ENCODE data around the gene TMEM143.
"Not testable (repeated sequence)": the region's sequence is repeated elsewhere in the genome, so short reads cannot be mapped to it uniquely, and the experiment has no call there.

TMEM143 gene

DNA sequence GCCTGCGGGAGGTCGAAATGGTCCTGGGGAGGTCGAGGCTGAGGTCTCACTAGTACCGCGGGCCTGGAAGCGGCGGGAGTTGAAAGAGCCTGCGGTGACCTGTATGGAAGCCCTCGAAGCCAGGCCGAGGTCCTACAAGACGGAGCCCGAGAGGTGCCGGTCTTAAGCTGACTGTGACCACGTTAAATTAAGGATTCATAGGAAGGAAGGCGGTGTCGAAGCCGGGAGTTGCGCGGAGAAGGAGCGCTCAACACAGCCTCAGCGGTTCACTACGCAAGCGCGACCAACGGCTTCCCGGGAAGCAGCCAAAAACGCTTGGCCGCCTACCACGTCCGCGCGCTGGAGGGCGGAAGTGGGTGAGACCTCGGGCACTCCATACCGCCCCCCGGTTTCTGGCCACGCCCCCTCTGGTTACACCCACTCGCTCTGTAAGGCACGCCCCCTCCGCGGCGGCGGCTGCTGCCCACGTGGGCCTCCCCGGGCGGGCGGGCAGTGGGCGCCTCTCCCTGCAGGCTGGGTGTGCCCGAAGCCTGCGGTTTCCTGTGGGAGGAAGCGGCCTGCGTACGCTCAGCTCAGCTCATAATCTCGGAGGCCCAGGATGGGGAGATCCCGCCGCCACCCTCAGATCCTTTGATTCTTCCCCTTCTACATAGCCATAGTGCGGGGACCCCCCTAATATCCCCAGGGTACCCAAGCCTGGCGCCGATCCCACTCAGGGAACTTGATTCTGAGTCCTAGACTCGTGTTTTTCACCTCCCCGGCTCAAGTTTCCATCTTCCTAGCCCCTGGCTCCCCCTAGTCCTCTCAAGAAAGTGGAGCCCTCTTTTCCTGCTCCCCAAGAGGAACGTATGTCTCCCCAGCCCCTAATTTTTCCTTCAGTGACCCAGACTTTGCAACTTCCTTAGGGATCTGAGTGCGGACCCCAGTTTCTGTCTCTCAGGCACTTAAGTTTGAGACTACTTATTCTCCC, 41.8 kb downstream of the TMEM143 start:
- DNase-seq: peak; percentile 77

DNA sequence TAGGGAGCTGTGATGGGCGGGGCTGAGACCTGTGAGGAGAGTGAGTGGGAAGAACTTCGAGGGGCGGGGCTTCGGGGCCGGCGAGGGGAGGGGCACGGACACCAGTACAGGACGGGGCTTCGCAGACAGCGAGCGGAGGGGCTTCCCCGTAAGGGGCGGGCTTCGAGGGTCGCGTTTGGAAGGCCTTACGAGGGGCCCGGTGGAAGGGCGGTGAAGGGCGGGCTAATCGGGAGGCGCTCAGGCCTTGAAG, 42.4 kb downstream of the TMEM143 start:
- DNase-seq: peak; percentile 77

DNA sequence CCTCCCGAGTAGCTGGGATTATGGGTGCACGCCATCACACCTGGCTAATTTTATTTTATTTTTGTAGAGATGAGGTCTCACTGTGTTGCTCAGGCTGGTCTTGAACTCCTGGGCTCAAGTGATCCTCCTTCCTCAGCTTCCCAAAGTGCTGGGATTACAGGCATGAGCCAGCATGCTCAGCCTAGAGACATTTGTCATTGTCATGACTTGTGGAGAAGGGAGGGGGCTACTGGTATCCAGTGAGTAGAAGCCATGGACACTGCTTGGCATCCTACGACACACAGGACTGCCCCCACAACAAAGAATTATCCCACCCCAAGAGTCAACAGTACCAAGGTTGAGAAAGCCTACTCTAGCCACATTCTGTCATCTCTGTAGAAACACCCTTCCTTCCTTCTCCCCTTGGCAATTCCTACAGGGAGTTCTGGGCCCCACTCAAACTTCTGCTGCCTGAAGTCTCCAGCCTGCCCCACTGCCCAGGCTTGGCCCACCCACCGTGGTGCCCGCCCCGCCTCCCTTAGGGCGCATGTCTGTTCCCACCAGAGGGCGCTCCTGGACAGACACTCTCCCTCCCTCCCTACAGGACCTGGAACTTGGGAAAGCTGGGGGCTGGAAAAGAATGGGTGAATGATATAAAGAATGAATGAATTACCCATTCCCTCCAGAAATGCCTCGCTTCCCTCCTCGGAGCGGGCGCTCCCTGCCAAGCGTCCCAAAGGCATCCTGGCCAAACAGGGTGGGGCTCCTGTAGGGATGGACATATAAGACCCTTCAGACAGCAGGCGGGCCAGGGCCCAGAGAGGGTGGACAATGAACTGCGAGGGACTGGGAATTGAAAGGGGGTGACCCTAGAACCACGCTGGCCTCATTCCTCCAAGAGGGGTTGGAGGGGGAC, 43.8 kb downstream of the TMEM143 start:
- no peak for DNase-seq

DNA sequence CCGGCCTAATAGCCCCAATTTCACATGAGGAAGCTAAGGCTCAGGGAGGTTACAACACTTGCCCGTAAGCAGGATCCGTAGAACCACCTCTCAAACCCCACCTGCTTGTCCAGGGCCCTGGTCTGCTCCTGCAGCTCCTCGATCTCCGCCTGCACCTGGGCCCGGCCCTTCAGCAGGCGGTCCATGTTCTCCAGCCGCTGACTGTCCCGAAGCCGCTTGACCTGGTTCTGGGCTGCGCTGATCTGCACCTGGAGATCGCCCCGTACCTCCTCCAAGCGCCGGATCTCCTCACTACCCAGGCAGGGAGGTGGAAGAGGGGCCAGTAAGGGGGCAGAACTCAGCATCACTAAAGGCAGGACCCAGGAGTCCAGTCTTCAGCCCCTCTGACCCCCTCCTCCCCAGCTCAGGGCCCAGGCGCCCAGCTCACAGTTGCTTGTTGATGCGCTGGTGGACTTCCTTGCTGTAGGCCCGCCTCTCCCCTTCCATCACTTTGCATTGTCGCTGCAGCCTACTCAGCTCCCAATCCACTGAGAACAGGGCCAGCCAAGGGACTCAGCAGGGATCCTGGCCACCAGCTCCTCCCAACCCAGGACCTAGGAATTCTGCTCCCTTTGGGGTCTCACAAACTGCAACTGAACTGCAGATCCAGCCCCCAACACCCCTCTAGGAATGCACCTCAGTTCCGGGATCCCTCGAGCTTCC, 45.3 kb downstream of the TMEM143 start:
- no peak for DNase-seq

DNA sequence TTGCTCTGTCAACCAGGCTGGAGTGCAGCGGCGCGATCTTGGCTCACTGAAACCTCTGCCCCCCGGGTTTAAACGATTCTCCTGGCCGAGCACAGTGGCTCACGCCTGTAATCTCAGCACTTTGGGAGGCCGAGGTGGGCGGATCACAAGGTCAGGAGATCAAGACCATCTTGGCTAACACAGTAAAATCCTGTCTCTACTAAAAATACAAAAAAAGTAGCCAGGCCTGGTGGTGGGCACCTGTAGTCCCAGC, 46.1 kb downstream of the TMEM143 start:
- DNase-seq: not testable (repeated sequence)

DNA sequence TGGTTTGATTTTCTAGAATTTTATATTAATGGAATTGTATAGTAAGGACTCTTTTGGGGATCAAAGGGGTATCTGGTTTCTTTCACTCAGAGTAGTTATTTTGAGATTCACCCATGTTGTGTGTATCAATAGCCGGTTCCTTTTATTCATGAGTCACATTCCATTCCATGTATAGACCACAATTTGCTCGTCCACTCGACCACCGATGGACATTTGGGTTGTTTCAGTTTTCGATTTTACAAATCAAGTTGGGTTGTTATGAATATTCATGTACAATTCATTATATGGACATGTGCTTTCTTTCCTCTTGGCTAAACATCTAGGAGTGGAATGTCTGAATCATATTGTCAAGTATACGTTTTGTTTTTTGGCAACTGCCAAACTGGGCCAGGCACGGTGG, 48.0 kb downstream of the TMEM143 start:
- no peak for DNase-seq

DNA sequence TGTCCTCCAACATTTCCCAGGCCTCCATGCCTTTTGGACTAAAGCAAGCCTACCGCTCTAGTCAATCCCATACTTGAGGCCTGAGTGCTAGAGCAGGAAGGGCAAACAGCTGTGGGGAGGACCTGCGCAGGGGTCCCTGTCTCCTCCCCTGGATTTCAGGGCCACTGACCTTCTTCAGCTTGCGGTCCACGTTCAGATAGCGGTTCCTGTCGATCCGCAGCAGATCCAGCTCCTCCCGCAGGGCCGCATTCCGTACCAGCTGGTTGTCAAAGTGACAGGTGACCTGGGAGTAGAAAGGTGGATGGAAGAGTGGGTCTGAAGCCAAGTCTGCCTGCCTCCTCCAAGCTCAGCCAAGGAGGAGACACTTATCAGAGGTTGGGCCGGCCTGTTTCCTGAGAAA, 52.4 kb downstream of the TMEM143 start:
- no peak for DNase-seq

DNA sequence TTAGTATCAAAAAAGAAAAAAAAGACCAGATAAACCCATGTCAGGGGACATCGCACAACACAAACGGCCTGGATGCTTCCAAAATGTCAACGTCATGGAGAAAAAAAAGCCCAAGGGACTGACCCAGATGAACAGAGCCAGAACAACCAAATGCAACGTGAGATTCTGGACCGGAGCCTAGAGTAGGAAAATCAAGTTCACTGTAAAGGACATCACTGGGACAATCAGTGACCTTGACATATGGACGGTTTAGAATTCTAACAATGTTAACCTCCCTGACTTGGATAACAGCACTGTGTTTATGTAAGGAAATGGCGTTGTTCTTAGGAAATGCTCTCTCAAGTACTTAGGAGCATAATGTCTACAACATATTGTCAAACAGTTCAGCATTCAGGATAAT, 53.5 kb downstream of the TMEM143 start:
- no peak for DNase-seq

DNA sequence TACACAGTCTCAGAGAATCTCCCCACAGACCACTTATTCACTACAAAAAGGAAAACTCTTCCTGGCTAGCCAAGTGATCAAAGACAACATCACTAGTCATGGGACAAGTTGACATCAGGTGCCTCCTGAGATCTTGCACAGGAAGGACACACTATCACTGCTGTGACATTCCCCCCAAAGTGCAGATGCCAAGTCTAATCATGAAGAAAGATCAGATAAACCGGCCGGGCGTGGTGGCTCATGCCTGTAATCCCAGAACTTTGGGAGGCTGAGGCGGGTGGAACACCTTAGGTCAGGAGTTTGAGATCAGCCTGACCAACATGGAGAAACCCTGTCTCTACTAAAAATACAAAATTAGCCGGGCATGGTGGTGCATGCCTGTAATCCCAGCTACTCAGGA, 54.0 kb downstream of the TMEM143 start:
- not testable (repeated sequence) for DNase-seq

DNA sequence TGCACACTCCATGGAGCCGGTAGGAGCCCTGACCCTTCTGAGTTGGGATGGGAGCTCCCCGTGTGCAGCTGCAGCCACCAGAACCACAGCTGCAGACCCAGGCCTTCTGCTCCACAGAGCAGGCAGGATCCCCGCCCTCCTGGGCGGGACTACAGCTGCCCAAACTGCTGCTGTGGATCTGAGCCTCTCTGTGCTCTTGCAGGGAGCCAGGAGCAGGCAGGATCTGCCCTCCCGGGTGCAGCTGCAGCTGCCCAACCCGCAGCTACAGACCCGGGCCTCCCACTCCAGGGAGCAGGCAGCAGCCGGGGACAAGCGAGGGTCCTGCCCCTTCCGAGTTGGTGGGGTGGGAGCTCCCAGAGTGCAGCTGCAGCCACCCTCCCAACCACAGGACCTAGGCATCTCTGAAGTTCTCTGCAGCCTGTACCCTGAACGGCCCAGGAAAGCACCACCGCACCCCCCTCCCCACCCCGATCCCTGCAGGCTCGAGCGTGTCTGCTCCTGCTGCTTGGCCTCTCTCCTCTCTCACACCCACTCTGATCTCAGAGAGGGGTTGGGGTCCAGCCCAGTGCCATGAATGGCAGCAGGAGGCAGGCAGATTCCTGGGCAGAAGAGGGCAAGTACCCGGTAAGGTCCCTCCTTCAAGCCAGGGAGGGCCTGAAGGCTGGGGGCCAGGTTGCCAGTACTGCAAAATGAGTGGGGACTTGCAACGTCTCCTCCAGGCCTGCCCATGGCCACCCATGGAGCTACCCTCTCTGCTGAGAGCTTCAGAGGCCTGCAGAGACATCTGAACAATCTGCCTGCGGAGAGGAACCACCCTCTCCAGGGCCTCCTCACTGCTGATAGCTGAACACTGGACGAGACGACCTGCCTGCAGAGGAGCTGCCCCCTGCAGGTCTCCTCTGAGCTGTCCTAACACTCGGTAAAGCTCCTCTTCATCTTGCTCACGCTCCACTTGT, 54.8 kb downstream of the TMEM143 start:
- peak; percentile 21 for DNase-seq

DNA sequence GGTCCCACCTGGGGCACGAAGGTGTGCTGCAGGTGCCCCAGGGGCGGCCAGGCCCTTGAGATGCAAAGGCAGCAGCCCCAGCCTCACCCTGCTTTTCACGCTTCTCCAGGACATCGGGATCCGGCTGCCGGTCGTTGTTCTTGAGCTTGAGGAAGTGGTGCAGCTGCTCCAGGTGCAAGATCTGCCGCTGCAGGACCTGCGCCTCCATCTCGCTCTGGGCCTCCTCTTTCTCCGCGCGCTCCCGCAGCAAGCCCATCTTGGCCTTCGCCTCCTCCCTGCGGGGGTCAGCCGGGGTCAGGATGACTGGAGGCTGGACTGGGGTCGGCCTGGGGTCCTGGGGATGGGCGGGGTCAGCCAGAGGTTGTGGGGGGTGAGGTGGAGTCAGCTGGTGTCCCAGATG, 59.9 kb downstream of the TMEM143 start:
- DNase-seq: no peak

DNA sequence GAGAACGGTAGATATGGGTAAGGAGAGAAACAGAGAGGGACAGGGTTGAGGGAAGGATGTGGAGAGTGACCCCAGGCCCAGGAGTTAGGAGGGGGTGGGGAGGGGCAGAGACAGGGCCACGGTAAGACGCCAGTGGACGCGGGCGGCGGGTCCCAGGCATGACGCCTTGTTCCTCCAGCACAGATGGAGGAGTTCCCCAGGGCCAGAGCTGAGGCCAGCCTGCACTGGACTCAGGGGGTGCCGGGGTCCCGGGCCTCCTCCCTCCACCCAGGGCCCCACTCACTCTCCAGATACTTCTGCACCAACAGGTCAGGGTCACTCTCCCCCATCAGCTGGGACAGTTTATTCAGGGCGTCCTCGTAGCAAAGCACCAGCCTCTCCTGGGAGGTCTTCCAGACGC, 60.4 kb downstream of the TMEM143 start:
- DNase-seq: no peak

DNA sequence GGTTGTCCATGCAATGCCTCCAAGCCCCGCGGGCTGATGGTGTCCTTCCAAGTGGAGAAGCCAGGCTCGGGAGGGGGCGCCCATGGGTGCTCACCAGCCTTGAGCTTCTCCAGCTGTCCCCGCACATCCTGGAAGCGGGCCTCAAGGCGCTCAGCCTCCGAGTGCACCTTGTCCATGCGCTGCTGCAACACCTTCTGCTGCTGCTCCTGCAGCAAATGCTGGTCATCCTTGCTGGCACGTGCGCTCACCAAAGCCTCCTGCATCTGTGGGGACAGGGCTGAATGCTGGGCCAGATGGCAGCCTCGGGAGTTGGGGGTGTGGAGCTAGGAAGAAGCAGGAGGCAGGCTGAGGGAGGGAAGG, 61.2 kb downstream of the TMEM143 start:
- no peak for DNase-seq

DNA sequence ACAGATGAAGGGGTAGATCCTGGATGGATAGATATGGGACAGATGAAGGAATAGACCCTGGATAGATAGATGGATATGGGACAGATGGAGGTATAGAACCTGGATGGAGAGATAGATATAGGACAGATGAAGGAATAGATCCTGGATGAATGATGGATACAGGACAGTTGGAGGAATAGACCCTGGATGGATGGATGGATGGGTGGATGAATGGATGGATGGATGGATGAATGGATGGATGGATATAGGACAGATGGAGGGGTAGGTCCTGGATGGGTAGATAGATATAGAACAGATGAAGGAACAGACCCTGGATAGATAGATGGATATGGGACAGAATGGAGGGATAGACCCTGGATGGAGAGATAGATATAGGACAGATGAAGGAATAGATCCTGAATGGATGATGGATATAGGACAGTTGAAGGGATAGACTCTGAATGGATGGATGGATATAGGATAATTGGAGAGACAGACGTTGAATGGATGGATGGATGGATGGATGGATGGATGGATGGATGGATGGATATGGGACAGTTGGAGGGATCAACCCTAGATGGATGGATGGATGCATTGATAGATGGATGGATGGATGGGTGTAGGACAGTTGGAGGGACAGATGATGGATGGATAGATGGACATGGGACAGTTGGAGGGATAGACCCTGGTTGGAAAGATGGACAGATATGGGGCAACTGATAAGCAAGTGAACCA, 61.7 kb downstream of the TMEM143 start:
- DNase-seq: no peak

DNA sequence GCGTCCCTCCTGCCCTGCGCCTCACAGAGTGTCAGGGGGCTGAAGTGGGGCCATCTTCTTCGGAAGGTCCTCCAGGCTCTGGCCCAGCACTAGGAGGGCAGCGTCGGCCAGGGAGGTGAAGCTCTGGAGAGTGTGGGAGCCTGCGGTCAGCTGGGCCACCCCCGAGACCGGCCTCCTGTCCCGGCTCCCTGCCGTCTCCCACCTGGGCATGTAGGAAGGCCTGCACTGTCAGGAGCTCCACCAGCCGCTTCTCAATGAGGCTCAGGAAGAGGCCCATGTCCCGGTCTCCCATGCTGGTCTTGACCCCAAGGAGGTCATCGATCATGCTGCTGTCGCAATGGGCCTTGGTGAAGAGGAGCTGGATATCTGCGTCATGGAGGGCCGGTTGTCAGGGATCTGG, 65.8 kb downstream of the TMEM143 start:
- DNase-seq: no peak

DNA sequence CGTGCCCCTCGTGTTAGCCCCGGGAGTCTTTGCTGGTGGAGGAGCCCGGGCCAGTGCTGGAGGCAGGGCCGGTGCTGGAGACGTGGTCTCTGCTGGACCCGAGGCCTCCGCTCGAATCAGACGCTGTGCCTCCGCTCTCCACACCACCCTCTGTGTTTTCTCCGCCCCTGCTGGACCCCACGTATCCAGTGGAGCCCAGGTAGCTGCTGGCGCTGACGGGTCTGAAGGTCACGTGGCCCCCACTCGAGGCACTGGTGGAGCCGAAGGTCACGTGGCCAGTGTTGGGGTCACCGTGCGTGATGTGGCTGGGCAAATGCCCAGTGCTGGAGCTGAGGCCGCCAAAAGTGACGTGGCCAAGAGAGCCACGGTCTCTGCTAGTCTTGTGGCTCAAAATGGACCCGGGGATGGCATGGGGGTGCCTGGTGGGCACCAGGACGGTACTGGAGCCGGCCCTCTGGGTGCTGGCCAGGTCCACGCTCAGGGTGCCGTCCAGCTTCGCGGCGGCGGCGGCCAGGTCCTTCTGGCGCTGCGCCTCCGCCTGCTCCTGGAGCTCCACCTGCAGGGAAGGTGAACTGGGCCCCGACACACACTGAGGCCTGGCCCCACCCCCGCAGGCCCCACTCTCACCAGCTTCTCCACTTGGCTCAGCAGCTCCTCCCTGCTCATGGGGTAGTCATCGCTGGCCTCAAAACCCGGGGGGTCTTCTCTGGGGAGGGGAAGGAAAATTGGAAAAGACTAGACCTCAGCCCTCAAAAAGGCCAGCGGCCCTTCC, 66.6 kb downstream of the TMEM143 start:
- no peak for DNase-seq

DNA sequence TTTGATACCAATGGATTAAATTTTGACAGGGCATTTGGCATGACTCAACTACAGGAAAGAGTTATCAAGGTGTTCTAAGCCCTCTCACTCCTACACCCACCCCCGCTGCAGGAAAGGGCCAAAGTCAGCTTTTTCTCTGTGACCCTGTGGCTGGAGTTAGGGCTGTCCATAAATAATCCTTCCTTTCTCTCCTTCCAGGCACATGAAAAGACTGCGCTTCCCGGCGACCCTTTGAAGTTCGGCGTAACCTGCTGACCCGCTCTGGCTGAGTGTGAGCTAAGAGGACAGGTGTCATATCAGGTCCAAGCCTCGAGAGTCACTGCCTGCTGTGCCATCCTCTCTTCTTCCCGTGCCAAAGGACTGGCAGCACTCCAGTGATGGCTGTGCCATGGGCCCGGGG, 68.3 kb downstream of the TMEM143 start:
- no peak for DNase-seq

DNA sequence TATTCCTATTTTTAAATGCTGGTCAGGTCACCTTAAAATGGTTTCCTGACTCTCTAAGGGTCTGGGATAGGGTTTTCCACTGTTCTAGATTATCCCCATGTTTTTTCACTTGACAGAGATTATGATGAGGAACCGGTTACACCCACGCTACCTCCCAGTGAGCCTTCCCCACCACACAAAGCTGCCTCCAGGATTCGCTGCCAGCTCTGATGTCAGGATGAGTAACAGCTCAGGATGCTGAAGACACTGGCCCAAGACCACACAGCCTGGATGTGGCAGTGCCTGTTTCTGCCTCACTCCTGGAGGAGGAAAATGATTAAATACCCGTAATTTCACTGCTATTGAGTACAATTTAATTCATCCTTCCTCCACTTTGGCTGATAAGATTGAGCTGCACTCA, 70.9 kb downstream of the TMEM143 start:
- no peak for DNase-seq

DNA sequence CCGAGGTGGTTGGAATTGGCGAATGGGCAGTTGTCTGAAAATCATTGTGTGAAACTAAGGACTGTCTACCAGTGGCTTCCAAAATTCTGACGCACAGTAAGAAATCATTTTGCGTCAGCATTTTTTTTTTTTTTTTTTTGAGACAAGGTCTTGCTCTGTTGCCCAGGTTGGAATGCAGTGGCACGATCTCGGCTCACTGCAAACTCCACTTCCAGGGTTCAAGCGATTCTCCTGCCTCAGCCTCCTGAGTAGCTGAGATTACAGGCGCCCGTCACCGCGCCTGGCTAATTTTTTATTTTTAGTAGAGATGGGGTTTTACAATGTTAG, 72.3 kb downstream of the TMEM143 start:
- DNase-seq: not testable (repeated sequence)

DNA sequence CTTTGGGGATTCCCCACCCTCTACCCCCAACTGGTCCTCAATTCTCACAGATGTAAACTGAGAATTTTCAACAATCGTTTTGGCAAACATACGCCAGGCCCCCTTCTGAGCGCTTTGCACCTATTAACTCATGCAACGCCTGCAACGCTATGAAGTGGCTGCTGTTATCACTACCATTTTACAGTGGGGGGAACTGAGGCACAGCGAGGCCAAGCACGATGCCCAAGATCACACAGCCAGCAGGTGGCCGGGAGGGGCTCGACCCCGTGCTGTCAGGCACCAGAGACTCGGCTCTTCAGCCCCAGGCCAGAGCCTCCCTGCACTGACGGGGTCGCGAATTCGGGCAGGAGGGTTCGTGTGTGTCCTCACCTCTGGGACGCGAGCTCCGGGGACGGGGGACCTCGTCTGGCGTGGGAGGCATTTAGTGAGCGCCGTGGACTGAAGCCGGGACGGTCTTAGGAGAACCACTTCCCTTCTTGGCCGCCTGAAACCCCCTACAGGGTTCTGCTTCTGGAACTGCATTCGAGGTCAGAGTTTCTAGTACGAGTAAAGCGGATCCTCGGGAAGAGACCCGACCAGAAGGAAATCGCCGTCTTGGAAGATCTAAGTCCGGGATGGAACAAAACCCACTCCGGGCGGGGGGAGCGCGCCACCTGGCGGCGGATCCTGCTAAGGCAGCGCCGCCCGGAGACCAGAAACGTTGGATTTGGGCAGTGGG, 72.8 kb downstream of the TMEM143 start:
- DNase-seq: peak; percentile 60

DNA sequence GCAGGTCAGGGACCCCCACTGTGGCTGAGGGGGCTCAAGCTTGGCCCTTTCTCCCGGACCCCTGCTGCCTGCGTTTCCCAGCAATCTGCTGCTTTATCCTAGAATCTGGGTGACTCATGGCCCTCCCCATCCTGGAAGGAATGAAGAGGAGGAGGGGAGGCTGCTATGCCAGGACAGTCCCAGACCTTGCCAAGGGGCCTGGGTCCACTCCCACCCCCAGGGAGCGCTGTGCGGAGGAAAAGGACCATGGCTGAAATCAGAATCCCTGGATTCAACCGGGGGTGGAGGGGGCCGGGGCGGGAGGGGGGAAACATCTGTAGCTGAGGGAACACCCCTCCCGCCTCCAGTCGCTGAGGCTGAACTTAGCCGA, 73.4 kb downstream of the TMEM143 start:
- DNase-seq: no peak
